HG02678 (cell line): ENCODE data around the gene SNRPD2.
"Not testable (repeated sequence)": the region's sequence is repeated elsewhere in the genome, so short reads cannot be mapped to it uniquely, and the experiment has no call there.

ENCODE experiments used
- ATAC-seq: cut with Tn5 transposase; IDR thresholded peaks from one replicate; pipeline ENCODE4 v1.9.1; 2021; ENCODE audit warnings: mild to moderate bottlenecking, moderate library complexity; ENCODE audit not compliant: unreplicated experiment

The SNRPD2 gene

GRCh38 chr19:45691516-45692186 lies at the start of gene SNRPD2:
TSS of gene SNRPD2 (minus strand) at chr19:45691953. CDS start at chr19:45691888, 65 bp downstream.
- ATAC-seq: peak; percentile 53

- no peak for ATAC-seq
Measured at GRCh38 chr19:45739498-45740439, 48.0 kb upstream of the SNRPD2 start.

- ATAC-seq: no peak
Measured at GRCh38 chr19:45733160-45733810, 41.5 kb upstream of the SNRPD2 start, which contains the start of gene MEIOSIN. TSS of gene MEIOSIN (plus strand) at chr19:45733439. CDS start at chr19:45735377, 1,938 bp downstream.

GRCh38 chr19:45730368-45731288 lies 38.9 kb upstream of the SNRPD2 start, which contains the start of gene FBXO46:
TSS of gene FBXO46 (minus strand) at chr19:45730896. CDS start at chr19:45713495, 17,401 bp downstream.
- ATAC-seq: peak; percentile 91

- no peak for ATAC-seq
Measured at GRCh38 chr19:45729800-45730290, 38.1 kb upstream of the SNRPD2 start.

- ATAC-seq: not testable (repeated sequence)
Measured at GRCh38 chr19:45728683-45729082, 36.9 kb upstream of the SNRPD2 start.

GRCh38 chr19:45720065-45720464 lies 28.3 kb upstream of the SNRPD2 start:
- not testable (repeated sequence) for ATAC-seq

- ATAC-seq: no peak
Measured at GRCh38 chr19:45717983-45718650, 26.4 kb upstream of the SNRPD2 start.

GRCh38 chr19:45717131-45717982 lies 25.6 kb upstream of the SNRPD2 start:
- peak; percentile 93 for ATAC-seq

GRCh38 chr19:45716359-45717130 lies 24.8 kb upstream of the SNRPD2 start:
- no peak for ATAC-seq

- ATAC-seq: no peak
Measured at GRCh38 chr19:45715139-45715538, 23.4 kb upstream of the SNRPD2 start.

GRCh38 chr19:45713141-45713540 lies 21.4 kb upstream of the SNRPD2 start:
- no peak for ATAC-seq

- no peak for ATAC-seq
Measured at GRCh38 chr19:45712699-45713067, 20.9 kb upstream of the SNRPD2 start.

- ATAC-seq: no peak
Measured at GRCh38 chr19:45711851-45712698, 20.3 kb upstream of the SNRPD2 start.

- ATAC-seq: no peak
Measured at GRCh38 chr19:45710356-45711130, 18.8 kb upstream of the SNRPD2 start.
